ENCODE data around the gene PCYT1B.

DNA sequence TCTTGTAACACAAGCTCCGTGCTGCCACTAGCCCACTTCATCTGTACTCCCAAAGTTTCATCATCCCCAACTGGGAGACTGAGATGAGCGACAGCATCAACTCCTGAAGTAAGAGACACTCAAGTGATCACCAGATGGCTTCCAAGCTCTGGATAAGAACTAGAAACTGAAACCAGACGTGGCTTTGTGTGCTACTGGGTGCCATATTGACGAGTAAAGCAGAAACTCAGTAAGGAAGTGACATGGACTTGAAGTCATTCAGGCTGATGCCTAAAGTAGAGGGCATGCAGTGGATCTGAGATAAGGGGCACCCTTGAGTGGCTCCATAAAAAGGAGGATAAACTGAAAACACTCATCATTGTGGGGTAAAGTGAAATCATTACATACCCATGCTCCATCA is 72.4 kb downstream of the PCYT1B start:
- TF ChIP-seq, protein P1, sequence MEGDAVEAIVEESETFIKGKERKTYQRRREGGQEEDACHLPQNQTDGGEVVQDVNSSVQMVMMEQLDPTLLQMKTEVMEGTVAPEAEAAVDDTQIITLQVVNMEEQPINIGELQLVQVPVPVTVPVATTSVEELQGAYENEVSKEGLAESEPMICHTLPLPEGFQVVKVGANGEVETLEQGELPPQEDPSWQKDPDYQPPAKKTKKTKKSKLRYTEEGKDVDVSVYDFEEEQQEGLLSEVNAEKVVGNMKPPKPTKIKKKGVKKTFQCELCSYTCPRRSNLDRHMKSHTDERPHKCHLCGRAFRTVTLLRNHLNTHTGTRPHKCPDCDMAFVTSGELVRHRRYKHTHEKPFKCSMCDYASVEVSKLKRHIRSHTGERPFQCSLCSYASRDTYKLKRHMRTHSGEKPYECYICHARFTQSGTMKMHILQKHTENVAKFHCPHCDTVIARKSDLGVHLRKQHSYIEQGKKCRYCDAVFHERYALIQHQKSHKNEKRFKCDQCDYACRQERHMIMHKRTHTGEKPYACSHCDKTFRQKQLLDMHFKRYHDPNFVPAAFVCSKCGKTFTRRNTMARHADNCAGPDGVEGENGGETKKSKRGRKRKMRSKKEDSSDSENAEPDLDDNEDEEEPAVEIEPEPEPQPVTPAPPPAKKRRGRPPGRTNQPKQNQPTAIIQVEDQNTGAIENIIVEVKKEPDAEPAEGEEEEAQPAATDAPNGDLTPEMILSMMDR (IDR thresholded peaks at IDR 0.05), result no peak
- TF ChIP-seq EZH2 (IDR thresholded peaks at IDR 0.05) (no peak), EZH2phosphoT487 (IDR thresholded peaks at IDR 0.05) (no peak)
